DMS53 (cell line): ENCODE data around the gene SLC22A2.
"Not testable (repeated sequence)": the region's sequence is repeated elsewhere in the genome, so short reads cannot be mapped to it uniquely, and the experiment has no call there.

ENCODE experiments used
- DNase-seq: peaks from one replicate; lab custom pipeline; 2025; lab: John Stamatoyannopoulos, UW

The SLC22A2 gene

GRCh38 chr6:160258346-160259142, at the start of gene SLC22A2:
TSS of gene SLC22A2 (minus strand) at chr6:160258821. CDS start at chr6:160258757, 64 bp downstream.
- DNase-seq: no peak

GRCh38 chr6:160305926-160306713, 47.5 kb upstream of the SLC22A2 start:
- no peak for DNase-seq

DNA sequence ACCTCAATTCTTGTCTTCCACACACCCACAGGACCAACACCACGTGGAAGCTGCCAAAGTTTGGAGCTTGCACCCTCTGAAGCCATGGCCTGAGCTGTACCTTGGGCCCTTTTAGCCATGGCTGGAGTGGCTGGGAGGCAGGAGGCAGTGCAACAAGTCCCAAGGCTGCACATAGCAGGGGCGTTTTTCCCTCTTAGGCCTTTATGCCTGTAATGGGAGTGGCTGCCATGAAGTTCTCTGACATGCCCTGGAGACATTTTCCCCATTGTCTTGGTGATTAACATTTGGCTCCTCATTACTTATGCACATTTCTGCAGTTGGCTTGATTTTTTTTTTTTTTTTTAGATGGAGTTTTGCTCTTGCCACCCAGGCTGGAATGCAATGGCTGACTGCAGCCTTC, 45.2 kb upstream of the SLC22A2 start:
- no peak for DNase-seq

DNA sequence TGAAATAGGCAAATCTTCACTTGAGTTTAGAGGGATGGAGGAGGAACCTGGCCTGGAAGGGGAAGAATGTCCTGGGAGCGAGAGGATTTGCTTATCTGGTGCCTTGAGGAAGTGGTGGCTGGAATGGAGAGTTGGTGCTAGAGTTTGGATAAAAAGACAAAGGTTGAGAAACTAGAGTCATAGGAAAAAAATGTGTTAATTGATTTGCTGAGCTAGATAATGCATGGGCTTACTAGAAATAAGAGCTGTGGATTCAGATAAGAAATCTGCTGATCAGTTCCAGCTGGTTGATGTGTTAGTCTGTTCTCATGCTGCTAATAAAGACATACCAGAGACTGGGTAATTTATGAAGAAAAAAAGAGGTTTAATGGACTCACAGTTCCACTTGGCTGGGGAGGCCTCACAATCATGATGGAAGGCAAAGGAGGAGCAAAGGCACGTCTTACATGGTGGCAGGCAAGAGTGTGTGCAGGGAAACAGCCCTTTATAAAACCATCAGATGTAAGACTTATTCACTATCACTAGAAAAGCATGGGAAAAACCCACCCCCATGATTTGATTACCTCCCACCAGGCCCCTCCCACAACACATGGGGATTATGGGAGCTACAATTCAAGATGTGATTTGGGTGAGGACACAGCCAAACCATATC, 43.9 kb upstream of the SLC22A2 start:
- DNase-seq: not testable (repeated sequence)

GRCh38 chr6:160301339-160301738, 42.7 kb upstream of the SLC22A2 start:
- no peak for DNase-seq

- no peak for DNase-seq
Measured at GRCh38 chr6:160300076-160300695, 41.6 kb upstream of the SLC22A2 start.

- no peak for DNase-seq
Measured at GRCh38 chr6:160299559-160299958, 40.9 kb upstream of the SLC22A2 start.

GRCh38 chr6:160298121-160298520, 39.5 kb upstream of the SLC22A2 start:
- no peak for DNase-seq

- peak; percentile 17 for DNase-seq
Measured at GRCh38 chr6:160297310-160297709, 38.7 kb upstream of the SLC22A2 start.

GRCh38 chr6:160293844-160294243, 35.2 kb upstream of the SLC22A2 start:
- DNase-seq: peak; percentile 6

DNA sequence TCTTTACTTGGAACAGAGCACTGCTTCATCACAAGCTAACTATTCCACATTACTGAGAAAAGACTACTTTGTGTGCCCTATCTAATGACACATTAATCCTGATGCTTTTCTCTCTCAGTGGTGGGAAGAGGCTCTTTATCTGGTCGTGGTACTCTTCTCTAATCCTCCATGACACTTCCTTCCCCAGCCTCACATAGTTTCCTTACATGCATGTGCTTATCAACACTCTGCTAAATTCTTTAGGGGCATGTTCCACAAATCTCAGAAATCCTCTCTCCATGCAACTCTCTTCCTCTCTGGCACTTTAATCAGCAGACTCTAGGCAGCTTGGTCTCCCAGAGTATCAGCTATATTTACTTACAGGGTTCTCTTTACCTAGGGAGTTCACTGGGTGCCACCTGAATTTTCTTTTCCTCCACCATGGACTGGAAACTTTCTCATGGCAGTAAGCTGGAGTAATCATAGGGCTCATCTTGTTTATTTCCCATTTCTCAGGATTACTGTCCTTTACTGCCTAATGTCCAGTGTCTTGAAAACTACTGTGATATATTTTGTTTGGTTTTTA, 27.0 kb upstream of the SLC22A2 start:
- DNase-seq: no peak

GRCh38 chr6:160284575-160284974, 26.0 kb upstream of the SLC22A2 start:
- DNase-seq: no peak

GRCh38 chr6:160282444-160282843, 23.8 kb upstream of the SLC22A2 start:
- DNase-seq: no peak

GRCh38 chr6:160279850-160280249, 21.2 kb upstream of the SLC22A2 start:
- DNase-seq: peak; percentile 3

DNA sequence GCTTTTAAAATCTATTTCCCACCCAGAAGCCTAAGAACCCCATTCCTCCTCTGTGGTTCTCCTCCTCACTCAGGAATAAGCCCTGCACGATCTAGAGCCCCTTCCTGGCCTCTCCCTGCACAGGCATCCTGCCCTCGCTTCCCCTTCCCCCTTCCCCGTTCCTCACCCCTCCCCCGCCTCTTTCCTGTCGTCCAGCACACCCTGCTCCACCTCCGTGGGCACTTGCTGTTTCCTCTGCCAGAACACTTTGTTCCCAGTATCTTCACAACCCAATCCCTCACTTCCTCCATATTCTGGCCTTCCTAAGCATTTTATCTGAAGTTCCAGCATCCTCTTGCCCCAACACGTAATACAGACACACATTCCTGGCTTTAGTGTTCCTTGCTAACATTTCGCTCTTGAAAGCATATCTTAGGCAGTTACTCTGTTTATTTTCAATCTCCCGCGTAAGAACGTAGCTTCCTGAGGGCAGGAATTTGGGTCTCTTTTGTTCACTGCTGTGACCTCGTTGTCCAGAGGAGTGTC, 20.2 kb upstream of the SLC22A2 start:
- no peak for DNase-seq

- no peak for DNase-seq
Measured at GRCh38 chr6:160278311-160278710, 19.7 kb upstream of the SLC22A2 start.

DNA sequence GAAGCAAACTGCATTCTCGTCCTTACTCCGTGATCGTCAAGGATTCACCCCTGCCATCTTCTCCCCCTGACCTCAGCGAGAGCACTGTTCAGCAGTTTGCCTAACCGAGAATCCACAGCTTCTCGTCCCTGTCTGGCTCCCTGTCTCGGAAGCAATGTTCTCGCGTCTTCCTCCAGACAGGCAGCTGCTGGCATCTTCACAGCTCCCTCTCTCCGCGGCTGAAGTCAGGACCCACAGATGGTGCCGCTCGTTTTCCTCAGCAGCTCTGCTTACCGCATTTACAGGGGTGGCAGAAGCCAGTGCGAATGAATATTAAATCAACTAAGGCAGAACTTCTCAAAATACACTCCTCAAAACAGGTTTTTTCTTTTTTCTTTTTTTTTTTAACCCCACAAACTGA, 18.9 kb upstream of the SLC22A2 start:
- DNase-seq: no peak

DNA sequence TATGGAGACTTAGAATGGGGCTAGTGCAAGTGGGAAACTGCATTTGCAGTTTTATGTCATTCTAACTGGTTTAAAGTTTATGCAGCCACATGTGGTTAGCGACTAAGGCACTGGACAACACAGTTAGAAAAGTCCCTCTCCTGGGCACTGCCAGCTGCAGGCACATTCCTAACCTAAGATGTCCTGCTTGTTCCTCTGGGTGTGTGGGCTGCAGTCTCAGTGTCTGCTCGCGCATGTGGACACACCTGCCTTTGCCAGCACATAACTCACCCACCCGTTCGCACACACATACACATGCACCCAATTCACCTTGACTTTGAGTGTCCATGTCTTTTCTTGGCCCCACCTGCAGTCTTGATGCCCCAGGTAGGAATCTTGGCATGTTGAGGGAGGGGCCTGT, 18.5 kb upstream of the SLC22A2 start:
- DNase-seq: no peak

DNA sequence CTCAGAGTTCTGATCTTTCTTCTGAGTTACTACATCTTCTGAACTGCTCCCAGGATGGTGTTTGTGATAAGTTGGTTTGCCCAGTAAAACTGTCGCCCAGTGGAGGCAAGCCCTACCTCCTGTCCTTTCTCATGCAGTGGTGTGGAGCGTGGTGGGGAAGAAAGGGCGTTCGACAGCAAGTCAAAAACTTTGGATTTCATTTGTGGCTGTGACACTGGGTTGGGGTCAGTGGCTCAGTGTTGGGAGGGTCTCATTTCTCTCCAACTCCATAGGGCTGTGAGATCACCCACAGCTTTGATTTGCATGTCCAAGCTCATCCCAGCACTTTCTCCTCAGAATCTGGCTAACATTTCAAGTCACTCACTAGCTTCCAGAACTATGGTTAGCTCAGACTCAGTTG, 17.5 kb upstream of the SLC22A2 start:
- DNase-seq: no peak

DNA sequence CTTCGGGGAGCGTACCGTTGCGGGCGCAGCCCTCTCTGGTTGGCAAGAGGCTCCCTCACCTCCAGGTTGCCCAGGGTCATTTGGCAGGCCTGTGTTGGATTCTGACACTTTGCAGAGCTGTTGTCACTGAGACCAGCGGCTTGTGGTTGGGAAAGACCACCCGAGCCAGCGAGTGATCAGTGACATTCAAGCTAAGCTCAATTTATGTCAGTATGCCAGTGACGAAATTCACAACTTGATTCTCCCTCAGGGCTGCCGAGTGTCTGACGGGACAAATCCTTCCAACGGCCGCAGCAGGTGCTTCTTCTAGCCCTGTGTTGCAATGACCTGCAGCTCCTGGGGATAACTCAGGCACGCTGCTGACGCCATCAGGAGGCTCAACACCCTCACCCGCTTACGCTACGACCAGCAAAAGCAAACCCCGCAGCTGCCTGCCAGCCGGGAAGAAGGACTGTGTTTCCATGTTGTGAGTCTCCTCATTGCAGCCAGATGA, 16.9 kb upstream of the SLC22A2 start:
- DNase-seq: no peak

DNA sequence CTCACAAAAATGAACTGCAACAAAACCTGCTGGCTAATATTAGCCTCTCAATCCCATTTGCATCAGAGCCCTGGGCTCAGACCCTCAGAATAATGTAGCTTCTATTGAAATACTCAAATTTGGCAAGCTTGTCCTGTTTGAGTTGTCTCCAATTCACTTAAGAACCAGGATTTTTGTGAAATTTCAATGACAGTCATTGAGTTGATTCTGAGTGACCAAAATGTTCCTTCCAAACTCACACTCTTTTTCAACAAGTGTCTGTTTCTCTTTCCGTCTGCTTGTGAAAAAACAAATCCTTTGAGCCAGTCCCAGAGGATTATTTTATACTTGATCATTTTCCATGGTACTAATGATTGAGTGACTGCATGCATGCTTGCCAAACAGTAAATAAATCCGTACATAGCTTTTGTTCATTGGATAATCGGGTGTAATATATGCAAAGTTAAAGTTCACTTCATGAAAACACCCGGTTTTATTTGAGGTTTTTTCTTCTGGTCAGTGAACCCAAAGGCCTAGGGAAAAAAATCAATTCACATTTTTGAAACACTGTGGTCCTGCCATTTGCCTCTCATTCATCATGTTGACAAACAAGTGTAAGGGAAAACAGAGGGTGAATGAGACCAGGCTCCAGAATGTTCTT, 16.4 kb upstream of the SLC22A2 start:
- DNase-seq: no peak
